Globus pallidus (tissue), 1 donor: Measurements from ENCODE around the gene PTPRT.
"Not testable (repeated sequence)": the region's sequence is repeated elsewhere in the genome, so short reads cannot be mapped to it uniquely, and the experiment has no call there.

ENCODE experiments used
- DNase-seq: peaks from one replicate; pipeline ENCODE4 v3.0.0-alpha.2; 2015; ENCODE audit warnings: low spot score

The PTPRT gene

DNA sequence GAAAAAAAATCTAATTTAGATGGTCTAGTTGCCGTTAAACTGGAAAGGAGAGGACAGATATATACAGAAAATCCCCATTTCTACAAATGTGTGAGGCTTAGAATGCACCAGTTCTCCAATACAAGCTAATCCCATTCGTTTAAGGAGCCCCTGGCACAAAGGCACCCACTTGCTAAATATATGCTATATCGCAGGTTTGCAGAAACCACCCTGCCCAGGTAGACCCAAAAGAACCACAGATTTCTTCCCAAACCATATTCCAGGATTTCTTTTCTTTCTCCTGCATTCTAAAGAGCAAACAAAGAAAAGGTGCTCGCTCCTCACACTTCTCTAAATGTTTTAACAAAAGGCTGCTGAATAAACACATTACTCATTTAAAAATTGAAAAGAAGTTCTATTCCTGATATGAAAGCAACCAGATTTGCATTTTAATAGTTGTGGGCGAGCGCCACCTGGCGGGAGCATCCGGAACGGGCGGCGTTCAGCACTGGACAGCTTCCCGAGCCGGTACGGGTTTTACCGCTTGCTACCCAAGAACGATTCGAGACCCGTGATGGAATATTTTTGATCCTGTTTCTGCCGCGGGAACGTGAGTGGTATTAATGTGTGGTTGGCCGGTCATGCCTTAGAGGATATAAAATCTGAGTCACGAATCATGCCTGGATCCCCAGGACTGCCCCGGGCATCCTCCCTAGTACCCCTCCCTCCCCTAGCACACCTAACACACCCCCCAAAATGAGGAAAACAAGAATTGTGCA, 2.1 kb downstream of the PTPRT start:
- DNase-seq: peak; percentile 50

DNA sequence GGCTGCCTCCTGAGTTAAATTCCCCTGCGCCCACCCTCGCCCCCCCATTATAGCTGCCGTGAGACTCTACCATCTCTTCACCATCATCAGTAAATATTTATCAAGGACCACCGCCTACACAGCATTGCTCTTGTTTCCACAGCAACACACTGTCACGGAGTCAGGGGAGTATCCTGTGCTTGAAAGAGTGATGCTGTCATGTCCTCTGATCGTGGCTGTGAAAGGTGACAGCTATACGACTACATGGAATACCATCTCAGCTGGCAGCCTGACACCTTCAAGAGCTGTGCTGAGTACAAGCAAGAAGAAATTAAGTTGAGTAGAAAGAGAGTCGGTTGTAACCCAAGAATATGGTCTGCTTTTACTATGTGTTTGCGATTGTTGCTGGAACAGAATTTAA, 3.4 kb downstream of the PTPRT start:
- no peak for DNase-seq

DNA sequence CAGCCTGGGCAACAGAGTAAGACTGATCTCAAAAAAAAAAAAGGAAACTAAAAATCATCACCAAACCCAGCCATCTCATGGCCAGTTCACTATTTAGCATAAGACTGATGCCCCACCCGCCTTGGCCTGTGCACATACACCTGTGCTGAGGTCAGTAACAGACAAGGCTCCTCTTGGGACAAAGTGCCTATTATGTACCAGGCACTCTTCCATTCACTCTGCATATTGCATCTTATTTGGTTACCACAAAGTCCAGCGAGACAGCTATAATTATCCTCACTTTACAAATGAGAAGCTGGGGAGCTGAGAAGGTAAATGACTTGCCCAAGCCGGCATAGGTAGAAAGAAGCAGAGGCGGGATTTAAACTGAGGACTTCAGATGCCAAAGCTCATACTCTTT, 3.8 kb downstream of the PTPRT start:
- DNase-seq: no peak

DNA sequence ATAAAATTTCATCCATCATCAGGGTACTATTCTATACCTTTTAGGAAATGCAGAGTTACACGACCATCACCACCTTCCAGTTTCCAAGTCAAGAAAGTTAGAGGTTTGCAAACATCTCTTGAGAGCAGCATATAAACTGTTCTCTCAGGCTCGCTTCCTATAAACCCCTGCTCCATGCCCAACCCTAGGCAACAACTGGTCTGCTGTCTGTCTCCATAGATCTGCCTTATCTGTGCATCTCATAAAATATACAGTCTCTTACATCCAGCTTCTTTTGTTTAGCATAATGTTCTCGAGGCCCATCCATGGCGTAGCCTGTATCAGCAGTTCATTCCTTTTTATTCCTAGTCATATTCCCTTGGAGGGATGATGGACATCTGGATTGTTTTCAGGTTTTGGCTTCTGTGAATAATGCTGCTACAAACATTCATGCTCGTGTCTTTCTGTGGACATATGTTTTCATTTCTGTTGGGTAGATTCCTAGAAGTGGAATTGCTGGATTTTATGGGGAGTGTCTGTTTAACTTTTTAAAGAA, 6.1 kb downstream of the PTPRT start:
- no peak for DNase-seq

DNA sequence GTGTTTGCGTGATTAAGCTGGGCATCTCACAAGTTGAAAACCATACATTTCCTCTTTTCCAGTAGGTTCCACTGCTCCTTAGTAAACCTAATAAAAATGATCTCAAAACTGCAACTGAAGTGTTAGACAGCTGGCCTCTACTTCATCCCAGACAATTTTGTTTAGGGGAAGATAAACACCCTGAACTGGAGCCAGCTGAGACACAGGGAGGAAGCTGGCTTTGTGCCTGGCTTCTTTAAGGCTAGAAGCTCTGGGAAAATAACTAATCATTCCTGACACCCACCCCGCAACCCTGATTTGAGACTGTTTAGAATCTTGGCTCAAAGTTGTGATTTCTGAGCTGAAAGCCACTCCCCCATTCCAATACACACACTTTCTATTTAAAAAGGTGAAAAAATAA, 11.6 kb downstream of the PTPRT start:
- DNase-seq: no peak

GRCh38 chr20:43176726-43177125, 13.0 kb downstream of the PTPRT start:
- DNase-seq: no peak

DNA sequence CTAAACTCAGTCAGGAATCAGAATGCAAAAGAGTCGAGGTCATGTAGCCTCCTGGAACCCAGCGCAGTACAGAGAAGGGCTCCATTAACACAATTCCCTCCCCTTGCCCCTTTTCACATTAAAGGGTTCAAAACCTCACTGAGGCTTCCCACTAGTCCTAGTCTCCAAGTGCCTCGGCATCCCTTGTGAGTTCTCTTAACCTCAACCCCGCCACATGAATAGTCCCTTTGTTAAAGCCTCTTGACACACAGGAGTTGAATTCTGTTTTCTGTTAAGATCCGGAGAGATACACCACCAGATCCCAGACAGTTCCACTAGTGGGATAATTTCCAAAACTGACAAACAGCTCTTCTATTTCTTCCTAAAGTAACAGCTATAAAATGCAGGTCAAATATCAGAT, 17.8 kb downstream of the PTPRT start:
- peak; percentile 18 for DNase-seq

DNA sequence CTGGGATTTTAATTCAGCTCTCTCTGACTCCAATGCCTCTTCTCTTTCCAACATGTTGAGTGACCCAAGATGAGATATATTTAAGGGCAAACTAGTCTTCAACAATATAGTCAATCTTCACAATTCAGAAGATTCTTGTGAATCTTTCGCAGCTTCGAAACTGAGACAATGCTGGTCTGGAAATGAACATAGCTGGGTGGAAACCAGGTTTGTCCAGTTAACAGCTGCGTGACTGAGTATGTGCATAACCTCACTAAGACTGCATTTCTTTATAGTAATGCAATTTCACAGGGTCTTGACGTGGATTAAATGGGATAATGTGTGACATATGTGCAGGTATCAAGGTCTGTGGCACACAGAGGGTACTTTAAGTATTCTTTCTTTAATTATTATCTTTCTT, 18.9 kb downstream of the PTPRT start:
- DNase-seq: no peak

DNA sequence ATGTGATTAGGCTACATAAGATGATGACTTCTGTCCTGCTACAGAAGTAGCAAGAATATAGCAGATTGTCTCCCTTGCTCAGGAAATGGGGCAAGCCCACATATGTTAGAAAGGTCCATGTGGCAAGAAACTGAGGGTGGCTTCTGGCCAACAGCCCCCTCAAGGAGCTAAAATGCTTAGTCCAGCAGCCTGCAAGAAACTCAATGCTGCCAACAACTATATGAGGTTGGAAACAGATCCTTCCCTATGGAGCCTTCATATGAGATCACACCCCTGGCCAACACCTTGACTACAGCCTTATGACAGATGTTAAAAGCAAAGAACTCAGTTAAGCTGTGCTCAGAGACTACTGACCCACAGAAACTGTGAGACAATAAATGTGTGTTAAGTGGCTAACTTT, 22.1 kb downstream of the PTPRT start:
- no peak for DNase-seq

DNA sequence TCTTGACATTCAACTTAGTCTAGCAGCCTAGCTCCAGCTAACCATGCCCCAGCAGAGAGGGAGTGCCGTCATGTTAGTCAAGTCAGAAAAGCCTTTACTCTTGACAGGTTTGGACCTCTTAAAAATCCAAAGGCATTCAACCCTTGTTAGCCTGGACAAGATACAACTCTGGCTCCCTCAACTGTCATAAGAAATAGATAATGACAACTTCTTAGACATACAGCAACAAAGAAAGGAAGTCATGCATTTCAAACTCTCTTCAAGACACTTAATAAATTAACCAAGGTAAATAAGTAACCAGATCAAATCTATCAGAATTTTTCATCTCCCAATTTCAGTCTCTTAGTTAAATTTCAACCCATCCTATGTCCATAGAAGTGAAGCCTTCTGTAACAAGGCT, 22.7 kb downstream of the PTPRT start:
- no peak for DNase-seq

GRCh38 chr20:43165611-43166010, 24.1 kb downstream of the PTPRT start:
- DNase-seq: no peak

GRCh38 chr20:43164736-43165135, 25.0 kb downstream of the PTPRT start:
- not testable (repeated sequence) for DNase-seq

GRCh38 chr20:43161716-43162115, 28.0 kb downstream of the PTPRT start:
- no peak for DNase-seq

GRCh38 chr20:43160941-43161340, 28.8 kb downstream of the PTPRT start:
- no peak for DNase-seq

DNA sequence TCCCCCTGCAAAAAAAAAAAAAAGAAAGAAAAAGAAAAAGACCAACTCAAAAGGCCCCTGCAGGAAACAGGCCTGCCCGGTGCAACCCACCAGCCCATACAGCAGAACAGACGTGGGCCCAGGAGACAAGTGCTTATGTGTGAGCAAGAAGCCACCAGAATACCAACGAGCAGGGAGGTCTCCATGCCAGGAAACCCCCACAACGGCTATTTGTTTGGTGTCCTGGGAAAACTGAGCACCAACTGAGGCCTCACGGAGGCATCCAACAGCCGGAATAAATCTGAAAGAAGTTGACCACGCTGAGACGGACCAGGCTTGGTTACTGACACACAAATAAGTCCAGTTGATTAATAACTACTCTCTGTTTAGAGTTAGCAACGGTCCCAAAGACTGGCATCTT, 29.7 kb downstream of the PTPRT start:
- DNase-seq: peak; percentile 31

DNA sequence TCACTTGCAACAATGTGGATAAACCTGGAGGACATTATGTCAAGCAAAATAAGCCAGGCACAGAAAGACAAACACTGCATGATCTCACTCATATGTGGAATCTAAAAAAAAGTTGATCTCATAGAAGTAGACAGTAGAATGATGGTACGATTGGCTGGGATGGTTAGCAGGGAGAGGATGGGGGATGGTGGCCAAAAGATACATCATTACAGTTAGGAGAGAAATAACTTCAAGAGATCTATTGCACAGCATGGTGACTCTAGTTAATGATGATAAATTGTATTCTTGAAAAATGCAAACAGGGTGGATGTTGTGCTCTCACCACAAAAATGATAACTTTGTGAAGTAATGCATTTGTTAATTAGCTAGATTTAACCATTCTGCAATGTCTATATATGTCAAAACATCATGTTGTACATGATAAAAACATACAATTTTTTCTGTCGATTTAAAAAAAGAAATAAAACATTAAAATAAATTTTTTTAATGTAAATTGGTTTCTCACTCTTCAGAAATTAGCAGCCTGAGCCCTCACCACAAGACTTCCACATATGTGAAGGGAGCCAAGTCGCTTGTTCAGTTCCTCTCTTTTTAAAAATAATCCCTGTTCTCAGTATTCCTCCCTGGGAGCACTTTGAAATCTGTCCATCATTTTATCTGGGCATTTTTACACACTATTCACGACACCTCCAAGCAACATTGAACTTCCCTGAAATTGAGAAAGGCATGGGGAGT, 34.2 kb downstream of the PTPRT start:
- DNase-seq: no peak

DNA sequence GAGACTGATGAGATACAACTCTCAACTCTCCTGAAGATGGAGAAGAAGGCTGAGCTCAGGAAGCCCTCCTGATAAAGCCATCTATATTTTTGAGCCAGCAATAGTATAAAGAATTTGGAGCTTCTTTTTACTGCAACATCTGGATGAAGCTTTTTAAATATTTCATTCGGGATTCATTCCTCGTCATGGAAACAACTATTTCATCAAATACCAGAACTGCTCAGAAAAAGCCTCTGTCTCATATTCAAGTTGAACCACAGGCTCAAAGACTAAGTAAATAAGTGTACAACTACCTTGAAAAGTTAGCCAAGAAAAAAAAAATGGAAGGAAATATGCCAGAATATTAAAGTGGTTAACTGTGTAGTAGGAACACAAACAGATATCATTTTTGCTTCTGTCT, 37.8 kb downstream of the PTPRT start:
- no peak for DNase-seq

- DNase-seq: no peak
Observed at GRCh38 chr20:43151256-43151655, 38.5 kb downstream of the PTPRT start.

DNA sequence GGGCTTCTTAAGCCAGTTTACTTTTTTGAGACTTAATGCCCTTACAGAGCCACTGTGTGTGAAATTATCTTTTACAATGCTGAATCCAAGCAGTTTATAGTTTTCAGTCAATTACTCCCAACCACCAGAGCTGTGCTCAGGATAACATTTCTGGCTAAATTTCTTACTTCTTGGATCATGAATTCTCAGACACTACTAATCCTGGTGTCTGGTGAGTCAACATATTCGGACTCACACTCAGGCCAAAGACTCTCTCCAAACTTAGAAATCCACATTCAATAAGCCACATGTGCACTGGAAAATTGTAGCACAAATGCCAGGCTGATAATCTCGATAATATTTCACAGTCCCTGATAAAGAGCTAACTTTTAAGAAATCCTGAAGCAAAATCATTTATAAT, 49.0 kb downstream of the PTPRT start:
- DNase-seq: no peak

GRCh38 chr20:43138061-43138770, 51.5 kb downstream of the PTPRT start:
- DNase-seq: peak; percentile 37

- DNase-seq: no peak
Observed at GRCh38 chr20:43137160-43137559, 52.5 kb downstream of the PTPRT start.

GRCh38 chr20:43124241-43124640, 65.5 kb downstream of the PTPRT start:
- DNase-seq: peak; percentile 38

GRCh38 chr20:43123180-43123579, 66.5 kb downstream of the PTPRT start:
- no peak for DNase-seq
